Heart right ventricle (tissue), 16 donors: ENCODE measurements around the gene PPP1R7. TPM values are rescaled to one million over a fixed set of nuclear protein-coding genes. Genes with fewer than 3 reads are reported as not detected.
A peak's percentile ranks its signal among the peaks of the same experiment; 100 is the strongest.

Experiments used
- ATAC-seq, 8 donors: fragments of 200-7000 bp; cut with Tn5 transposase; one replicate each; pipeline ENCODE4 v1.9.1; 2020; ENCODE audit warnings: mild to moderate bottlenecking in 8 of 8, moderate library complexity in 8 of 8, moderate number of reproducible peaks in 1 of 8
- DNase-seq, 2 donors: peaks; one replicate each; pipeline ENCODE4 v3.0.0-alpha.2; 2020
- H3K27ac ChIP-seq, 10 donors: fragments of 200-600 bp; sonication (generic) in 2 of 10; one replicate each; pipeline versions ENCODE4 v1.5.0 to v1.8.0; 2020 to 2022; ENCODE audit warnings: mild to moderate bottlenecking in 3 of 10
- H3K27me3 ChIP-seq, 7 donors: fragments of 200-600 bp; one replicate each; pipeline ENCODE4 v1.8.0; 2021 to 2022; ENCODE audit warnings: mild to moderate bottlenecking in 2 of 7
- H3K36me3 ChIP-seq, 9 donors: fragments of 200-600 bp; sonication (generic) in 1 of 9; one replicate each; pipeline versions ENCODE4 v1.5.0 to v1.8.0; 2020 to 2022; ENCODE audit warnings: mild to moderate bottlenecking in 2 of 9
- H3K4me1 ChIP-seq, 9 donors: fragments of 200-600 bp; sonication (generic) in 1 of 9; one replicate each; pipeline versions ENCODE4 v1.5.0 to v1.8.0; 2020 to 2022; ENCODE audit warnings: mild to moderate bottlenecking in 4 of 9
- H3K4me3 ChIP-seq, 10 donors: fragments of 200-600 bp; sonication (generic) in 2 of 10; one replicate each; pipeline versions ENCODE4 v1.5.0 to v1.8.0; 2020 to 2022; ENCODE audit warnings: mild to moderate bottlenecking in 7 of 10, moderate library complexity in 2 of 10
- H3K9me3 ChIP-seq, 11 donors: fragments of 200-600 bp in 10 of 11; sonication (generic) in 2 of 11; one replicate each; pipeline versions ENCODE4 v1.5.0 to v1.8.0; 2013 to 2022; ENCODE audit warnings: mild to moderate bottlenecking in 2 of 11, control low read depth in 1 of 11, moderate library complexity in 1 of 11
- CTCF ChIP-seq, 9 donors: fragments of 200-600 bp; sonication (generic) in 2 of 9; IDR thresholded peaks; one replicate each; pipeline versions ENCODE4 v1.5.0 to v1.8.0; 2021 to 2022; ENCODE audit warnings: antibody characterized with exemption in 9 of 9, mild to moderate bottlenecking in 5 of 9, moderate library complexity in 1 of 9
- WGBS, 2 donors: extraction: QIAGEN DNeasy Blood & Tissue Kit; methylation state at CpG; one replicate each; pipeline ENCODE4 v1.1.7; 2013; ENCODE audit warnings: inconsistent platforms in 1 of 2; 5-methylcytosine and 5-hydroxymethylcytosine counted together
- intact Hi-C, 10 donors: fragments of 100-400 bp; cut with DNase I; formaldehyde crosslinking; loops; one replicate each; pipeline versions ENCODE4 v1.11.1 to v1.14.2; 2022
- polyA plus RNA-seq, 2 donors: library from polyadenylated mRNA; stranded (reverse); fragments of 200-250 nt; gene quantifications; one replicate each; pipeline ENCODE4 v1.2.3, GENCODE V29; 2013
- total RNA-seq, 10 donors: library from RNA; stranded (reverse); fragmentation: NEBNext Ultra II Directional in 3 of 10; extraction: Animal tissue kit (Norgen Biotek cat#: 25700) in 3 of 10; gene quantifications; one replicate each; pipeline versions ENCODE4 v1.2.1 to v1.2.4, GENCODE V29; 2021 to 2023
- donor health status: Arrhythmogenic right ventricular cardiomyopathy.
- donor health status: ischemic (EF 13 %, LVEDD 7.1; RV severe dilation, severe dysfunction).
- donor health status: healthy with polysubstance abuse.
- donor health status: DM: no; HTN: yes; CAD: no.
- donor health status: DM: no; HTN: no; CAD: no.
- donor health status: ischemic (EF 25% LVEDD 6.9; RV normal size, moderate dysfunction).
- donor health status: ischemic (EF 25% LVEDD 5.7; RV mildly dilated, moderate dysfunction).
- donor health status: healthy.
- donor health status: DM: yes; HTN: yes; CAD: no.
- donor health status: Ischemic cardiomyopathy.
- donor health status: ischemic (EF 35%, LVEDD 5.7; RV mildly dilated, moderate dysfunction).
- donor health status: nonischemic (EF 11% LVEDD 7.7; RV severe dilation, severe dysfunction).
- donor health status: DM: yes; HTN: yes; CAD: no.
- donor health status: PGD.
- donor health status: ischemic (EF 29% LVEDD 5.4; RV normal size, mild dysfunction).
- donor health status: nonischemic (EF 23%, LVEDD 6.1; RV moderate dilation, normal function).

The PPP1R7 gene
- total and polyA plus RNA-seq, 12 donors = 64.1 to 91.3 (median 77.3) TPM

DNA sequence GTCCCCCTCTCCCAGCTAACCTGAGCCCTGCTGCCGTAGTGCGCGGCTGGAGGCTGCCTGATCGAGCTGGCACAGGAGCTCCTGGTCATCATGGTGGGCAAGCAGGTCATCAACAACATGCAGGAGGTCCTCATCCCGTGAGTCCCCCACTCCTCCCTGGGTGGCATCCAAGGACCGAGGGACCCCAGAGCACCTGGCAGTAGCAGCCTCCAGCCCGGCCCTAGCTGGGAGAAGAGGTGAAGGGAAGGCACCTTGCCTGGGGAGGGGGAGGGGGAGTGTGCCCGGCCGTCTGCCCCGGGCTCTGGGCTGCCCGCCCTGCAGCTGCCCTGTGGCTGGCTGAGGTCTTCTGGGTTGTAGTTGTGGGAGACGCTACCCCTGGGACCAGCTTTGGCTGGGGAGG lies 64.5 kb downstream of the PPP1R7 start:
- ATAC-seq (no peak), DNase-seq (no peak)
- Histone ChIP-seq H3K9me3 (no peaks in the 10 kb centered on the region), H3K27me3 (peaks cover 0 to 8% (median 0%) of the 10 kb centered on the region in 7 donors), H3K36me3 (no peaks in the 10 kb centered on the region), H3K4me3 (no peak overlapping the region), H3K27ac (no peak overlapping the region), H3K4me1 (peaks cover 7 to 17% (median 9%) of the 10 kb centered on the region in 9 donors)
- TF ChIP-seq CTCF (IDR thresholded peaks at IDR 0.05) = no peak
- intact Hi-C loops = loop anchor here in 2 of 10 donors (10.0 kb wide), 2 partner anchors 110 to 360 kb away; partner anchors contain the start of gene MTERF4 (in 1 of the 2)
- WGBS, 2 donors = 89 to 93% methylated on average over 12 of the region's 12 CpGs

GRCh38 chr2:241215421-241215820 lies 65.2 kb downstream of the PPP1R7 start:
- WGBS, 2 donors = 51 to 58% methylated on average over 9 of the region's 9 CpGs

GRCh38 chr2:241216211-241216761 lies 66.0 kb downstream of the PPP1R7 start:
- Histone ChIP-seq H3K27me3 (peaks cover 0 to 8% (median 0%) of the 10 kb centered on the region in 7 donors), H3K4me1 (peaks cover 7 to 17% (median 9%) of the 10 kb centered on the region in 9 donors), H3K4me3 (no peak overlapping the region), H3K36me3 (no peaks in the 10 kb centered on the region), H3K9me3 (no peaks in the 10 kb centered on the region), H3K27ac (no peak overlapping the region)
- WGBS, 2 donors = 58 to 60% methylated on average over 13 to 14 of the region's 14 CpGs
- peak in 2 of 8 donors; percentile 3 to 25 for ATAC-seq
- no peak for TF ChIP-seq CTCF (IDR thresholded peaks at IDR 0.05)
- intact Hi-C loops = loop anchor here in 2 of 10 donors (2.0 to 10.0 kb wide), 3 partner anchors 65 to 361 kb away; partner anchors contain the start of genes MTERF4 (in 1 of the 2) and PPP1R7 (in 1 of the 2)
- no peak for DNase-seq

More at GRCh38 chr2:241215421-241215820, 65.2 kb downstream of the PPP1R7 start:
- H3K4me1 ChIP-seq = peaks cover 7 to 17% (median 9%) of the 10 kb centered on the region in 9 donors
- no peak for TF ChIP-seq CTCF (IDR thresholded peaks at IDR 0.05)
- ATAC-seq (no peak), DNase-seq (no peak)
- no peak overlapping the region for H3K27ac ChIP-seq
- H3K4me3 ChIP-seq = no peak overlapping the region
- H3K27me3 ChIP-seq = peaks cover 0 to 8% (median 0%) of the 10 kb centered on the region in 7 donors
- intact Hi-C loops = loop anchor here in 2 of 10 donors (10.0 kb wide), 2 partner anchors 111 to 361 kb away; partner anchors contain the start of gene MTERF4 (in 1 of the 2)
- no peaks in the 10 kb centered on the region for H3K36me3 ChIP-seq
- no peaks in the 10 kb centered on the region for H3K9me3 ChIP-seq

DNA sequence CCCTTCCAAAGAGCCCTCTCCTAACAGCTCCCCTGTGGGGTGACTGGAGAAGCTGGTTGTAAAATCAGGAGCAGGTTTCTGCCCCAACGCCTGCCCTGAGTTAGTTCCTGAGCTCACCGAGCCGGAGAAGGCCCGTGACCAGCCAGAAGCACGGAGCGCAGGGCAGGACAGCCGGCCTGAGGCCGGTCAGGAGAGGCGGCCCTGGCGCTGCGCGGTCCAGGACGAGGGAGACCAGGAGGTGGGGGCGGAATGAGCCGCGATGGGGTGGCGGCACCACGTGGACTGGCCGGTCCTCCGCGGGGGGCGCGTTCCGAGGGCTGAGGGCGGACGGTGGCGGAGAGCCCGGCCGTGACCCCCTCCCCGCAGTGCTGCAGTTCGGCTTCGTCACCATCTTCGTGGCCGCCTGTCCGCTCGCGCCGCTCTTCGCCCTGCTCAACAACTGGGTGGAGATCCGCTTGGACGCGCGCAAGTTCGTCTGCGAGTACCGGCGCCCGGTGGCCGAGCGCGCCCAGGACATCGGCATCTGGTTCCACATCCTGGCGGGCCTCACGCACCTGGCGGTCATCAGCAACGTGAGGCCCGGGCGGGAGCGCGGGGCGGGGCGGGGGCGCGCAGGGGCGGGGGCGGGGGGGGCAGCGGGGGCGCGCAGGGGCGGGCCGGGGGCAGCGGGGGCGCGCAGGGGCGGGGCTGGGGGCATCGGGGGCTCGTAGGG lies 67.2 kb downstream of the PPP1R7 start:
- peaks cover 0 to 8% (median 0%) of the 10 kb centered on the region in 7 donors for H3K27me3 ChIP-seq
- H3K9me3 ChIP-seq = no peaks in the 10 kb centered on the region
- H3K27ac ChIP-seq = peak overlapping the region; percentile 14 to 92 (median 82)
- ATAC-seq (peak; percentile 80 to 91 (median 85)), DNase-seq (peak; percentile 59 to 69)
- intact Hi-C loops = loop anchor here in 2 of 10 donors (2.0 to 10.0 kb wide), 3 partner anchors 67 to 363 kb away; partner anchors contain the start of genes MTERF4 (in 1 of the 2) and PPP1R7 (in 1 of the 2)
- WGBS, 2 donors = 1% methylated on average over 59 to 69 of the region's 77 CpGs
- TF ChIP-seq CTCF (IDR thresholded peaks at IDR 0.05) = peak in 2 of 9 donors; percentile 9 to 14
- no peaks in the 10 kb centered on the region for H3K36me3 ChIP-seq
- H3K4me3 ChIP-seq = peak overlapping the region in 9 of 10 donors; percentile 40 to 68 (median 60)
- peaks cover 7 to 17% (median 9%) of the 10 kb centered on the region in 9 donors for H3K4me1 ChIP-seq
